K562 (cell line): ENCODE data around the gene ENTPD8. TPM values are rescaled to one million over a fixed set of nuclear protein-coding genes. Genes with fewer than 3 reads are reported as not detected.

Experiments used
- BACH1 ChIP-seq: fragments of 200-800 bp; sonication (Bioruptor generic); IDR thresholded peaks from 2 replicates; pipeline ENCODE4 v1.6.1; 2016; ENCODE audit warnings: missing genetic modification characterization, missing compliant biosample characterization
- CSDE1 ChIP-seq, 2 experiments: fragments of 450-650 bp; IDR thresholded peaks; 2 replicates each; pipeline ENCODE4 v1.6.1; 2016; ENCODE audit warnings: mild to moderate bottlenecking in 1 of 2
- DACH1 ChIP-seq: fragments of 450-650 bp; IDR thresholded peaks from 2 replicates; pipeline ENCODE4 v1.6.1; 2018; ENCODE audit not compliant: partially characterized antibody
- DIDO1 ChIP-seq: fragments of 450-650 bp; IDR thresholded peaks from 2 replicates; pipeline ENCODE4 v1.6.1; 2016; ENCODE audit warnings: low read depth, missing biosample characterization, missing genetic modification characterization
- EP400 ChIP-seq: fragments of 450-650 bp; IDR thresholded peaks from 2 replicates; pipeline ENCODE4 v1.6.1; 2017; ENCODE audit warnings: antibody characterized with exemption, mild to moderate bottlenecking, moderate library complexity
- PYGO2 ChIP-seq: fragments of 450-650 bp; IDR thresholded peaks from 2 replicates; pipeline ENCODE4 v1.6.1; 2016; ENCODE audit warnings: mild to moderate bottlenecking, missing genetic modification characterization, moderate library complexity, missing compliant biosample characterization
- SETDB1 ChIP-seq: IDR thresholded peaks from one replicate; pipeline ENCODE4 v1.6.1; 2012; ENCODE audit warnings: low read length, control low read depth, inconsistent platforms
- SIX5 ChIP-seq, 2 experiments: IDR thresholded peaks; 2 replicates each; pipeline ENCODE4 v1.6.1; 2011; ENCODE audit warnings: low read length in 2 of 2, borderline replicate concordance in 1 of 2, low read depth in 1 of 2, mild to moderate bottlenecking in 1 of 2, moderate library complexity in 1 of 2; ENCODE audit not compliant: insufficient read depth in 1 of 2
- SMARCC2 ChIP-seq: fragments of 450-650 bp; IDR thresholded peaks from 2 replicates; pipeline ENCODE4 v1.6.1; 2017; ENCODE audit warnings: antibody characterized with exemption, moderate library complexity, mild to moderate bottlenecking, low read depth
- SNIP1 ChIP-seq: fragments of 450-650 bp; IDR thresholded peaks from 2 replicates; pipeline ENCODE4 v1.7.1; 2017; ENCODE audit warnings: low read depth, mild to moderate bottlenecking
- TAF15 ChIP-seq: fragments of 200-400 bp; formaldehyde crosslinking; IDR thresholded peaks from 2 replicates; pipeline ENCODE4 v1.6.1; 2017; ENCODE audit warnings: mild to moderate bottlenecking, low read depth, low read length, moderate library complexity
- ZBTB7A ChIP-seq: IDR thresholded peaks from 2 replicates; pipeline ENCODE4 v1.6.1; 2011; ENCODE audit warnings: low read depth, mild to moderate bottlenecking, low read length, moderate library complexity, borderline replicate concordance; ENCODE audit not compliant: control insufficient read depth
- ZFP36 ChIP-seq: fragments of 150-350 bp; IDR thresholded peaks from 2 replicates; pipeline ENCODE4 v1.6.1; 2018; ENCODE audit warnings: low read length, low read depth; ENCODE audit not compliant: partially characterized antibody
- ZKSCAN8 ChIP-seq: fragments of 200-800 bp; sonication (Bioruptor generic); IDR thresholded peaks from 2 replicates; pipeline ENCODE4 v1.6.1; 2016; ENCODE audit warnings: missing genetic modification characterization, missing compliant biosample characterization
- ZNF124 ChIP-seq: sonication (generic); formaldehyde crosslinking; IDR thresholded peaks from 2 replicates; pipeline ENCODE4 v1.8.1; 2022; ENCODE audit warnings: missing genetic modification reagents
- ZNF197 ChIP-seq: fragments of 200-800 bp; sonication (Bioruptor generic); IDR thresholded peaks from 2 replicates; pipeline ENCODE4 v1.6.1; 2016; ENCODE audit warnings: low read depth, missing genetic modification characterization, missing compliant biosample characterization
- ZNF707 ChIP-seq: fragments of 250-450 bp; sonication (Bioruptor Pico); conservative IDR thresholded peaks from 2 replicates; pipeline ENCODE4 v1.8.0; 2022; ENCODE audit warnings: inconsistent platforms, mild to moderate bottlenecking, moderate library complexity
- polyA plus RNA-seq, 8 experiments: library from polyadenylated mRNA; depleted of rRNA in 4 of 8; stranded (reverse) in 5 of 8; unstranded in 3 of 8; fragments of >200 nt; fragmentation: Nextera tagmentation in 2 of 8; fragmentation: Illumina TruSeq in 1 of 8; extraction: Ambion mirVana in 2 of 8; extraction: Trizol in 1 of 8; gene quantifications; 2 replicates each; pipeline versions ENCODE4 v1.2.1 to v1.2.3, GENCODE V29; 2011 to 2014; ENCODE audit warnings: inconsistent platforms in 1 of 8, missing spikeins in 1 of 8
- total RNA-seq, 7 experiments: library from RNA; depleted of rRNA in 6 of 7; stranded (reverse); fragments of >200 nt in 6 of 7; fragmentation: Illumina TruSeq in 2 of 7; extraction: Trizol in 2 of 7; gene quantifications; 2 replicates each; pipeline versions ENCODE4 v1.2.1 to v1.2.3, GENCODE V29; 2011 to 2021; ENCODE audit warnings: low replicate concordance in 1 of 7
- TF ChIP-seq, protein P1 (sequence below): fragments of 250-450 bp; sonication (Bioruptor Pico); IDR thresholded peaks from 2 replicates; pipeline ENCODE4 v1.6.1; 2021; ENCODE audit warnings: mild to moderate bottlenecking
- TF ChIP-seq, protein P2 (sequence below): fragments of 250-450 bp; sonication (Bioruptor Pico); IDR thresholded peaks from 2 replicates; pipeline ENCODE4 v1.5.0; 2021
- TF ChIP-seq, protein P3 (sequence below): fragments of 450-650 bp; IDR thresholded peaks from 2 replicates; pipeline ENCODE4 v1.7.0; 2016; ENCODE audit warnings: borderline replicate concordance
- TF ChIP-seq, protein P4 (sequence below): sonication (generic); formaldehyde crosslinking; IDR thresholded peaks from 2 replicates; pipeline ENCODE4 v1.8.0; 2022; ENCODE audit warnings: missing genetic modification reagents, mild to moderate bottlenecking, borderline replicate concordance
- TF ChIP-seq, protein P5 (sequence below): fragments of 450-650 bp; IDR thresholded peaks from 2 replicates; pipeline ENCODE4 v1.6.1; 2014; ENCODE audit warnings: low read depth, mild to moderate bottlenecking, moderate library complexity, borderline replicate concordance

Gene ENTPD8
- total and polyA plus RNA-seq, 9 of the 15 experiments (the other 6 are each of a cell fraction or from before 2014, with no cell fraction given), result 0.06 to 0.27 (median 0.19) TPM; not detected in 5

DNA sequence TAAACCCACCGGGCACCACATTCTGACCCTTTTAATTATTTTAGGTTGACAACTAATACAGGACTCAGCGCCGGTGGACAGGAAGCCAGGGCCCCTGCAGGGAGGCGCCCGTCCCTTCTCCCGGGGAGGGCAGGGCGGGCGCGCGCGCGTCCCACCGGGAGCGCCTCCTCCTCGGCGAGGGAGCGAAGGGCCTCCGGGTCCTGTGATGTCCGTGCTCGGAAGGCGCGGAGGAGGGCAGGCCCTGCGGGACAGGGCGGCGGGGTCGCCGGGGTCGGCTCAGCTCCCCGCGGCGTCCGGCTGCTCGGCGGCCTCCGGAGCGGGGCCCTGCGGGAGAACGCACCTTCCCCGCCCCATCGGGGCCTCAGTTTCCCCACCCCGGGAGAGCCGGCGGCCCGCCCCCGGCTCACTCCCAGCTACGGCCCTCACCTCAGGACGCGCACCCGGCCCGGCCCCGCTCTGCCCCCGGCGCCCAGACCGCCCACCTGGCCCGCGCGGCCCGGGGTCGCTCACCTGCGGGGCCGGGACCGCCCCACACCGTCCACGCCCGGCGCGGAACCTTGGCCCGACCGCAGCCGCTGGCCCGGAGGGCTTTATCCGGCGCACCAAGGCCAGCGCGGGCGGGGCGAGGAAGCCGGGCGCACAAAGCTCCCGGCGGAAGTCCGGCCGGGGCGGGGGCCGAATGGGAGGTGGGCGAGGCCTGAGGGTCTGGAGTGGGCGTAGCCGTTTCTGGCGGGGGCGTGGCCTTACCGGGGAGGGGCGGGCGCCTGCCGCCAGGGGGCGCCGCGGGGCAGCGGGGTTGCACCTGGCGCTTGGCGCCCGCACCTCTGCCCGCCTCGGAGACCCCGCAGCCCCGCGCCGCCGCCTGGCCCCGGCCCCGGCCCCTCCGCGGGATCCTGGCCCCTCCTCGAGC is 18.3 kb downstream of the ENTPD8 start, which contains the start of the genes EXD3 and NOXA1 (continued):
- no peak for TF ChIP-seq BACH1 (tag)
- TF ChIP-seq TAF15, result no peak
- TF ChIP-seq CSDE1 (IDR thresholded peaks at IDR 0.05), result no peak
- peak; percentile 48 to 50; a peak in 2 of 4 replicates for TF ChIP-seq SIX5 (IDR thresholded peaks at IDR 0.05; ENCODE audit: borderline replicate concordance in 1 of 2, insufficient read depth in 1 of 2, low read depth in 1 of 2, low read length in 2 of 2)
- TF ChIP-seq SETDB1, result no peak
- no peak for TF ChIP-seq ZKSCAN8 (CRISPR knock-in tag)
- no peak for TF ChIP-seq SNIP1
- TF ChIP-seq ZNF124 (CRISPR knock-in tag), result no peak
- TF ChIP-seq, protein P1, sequence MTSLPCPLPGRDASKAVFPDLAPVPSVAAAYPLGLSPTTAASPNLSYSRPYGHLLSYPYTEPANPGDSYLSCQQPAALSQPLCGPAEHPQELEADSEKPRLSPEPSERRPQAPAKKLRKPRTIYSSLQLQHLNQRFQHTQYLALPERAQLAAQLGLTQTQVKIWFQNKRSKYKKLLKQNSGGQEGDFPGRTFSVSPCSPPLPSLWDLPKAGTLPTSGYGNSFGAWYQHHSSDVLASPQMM (CRISPR knock-in tag), result no peak
- peak; percentile 37; the same call in 1 of the 2 replicates for TF ChIP-seq EP400
- TF ChIP-seq, protein P2, sequence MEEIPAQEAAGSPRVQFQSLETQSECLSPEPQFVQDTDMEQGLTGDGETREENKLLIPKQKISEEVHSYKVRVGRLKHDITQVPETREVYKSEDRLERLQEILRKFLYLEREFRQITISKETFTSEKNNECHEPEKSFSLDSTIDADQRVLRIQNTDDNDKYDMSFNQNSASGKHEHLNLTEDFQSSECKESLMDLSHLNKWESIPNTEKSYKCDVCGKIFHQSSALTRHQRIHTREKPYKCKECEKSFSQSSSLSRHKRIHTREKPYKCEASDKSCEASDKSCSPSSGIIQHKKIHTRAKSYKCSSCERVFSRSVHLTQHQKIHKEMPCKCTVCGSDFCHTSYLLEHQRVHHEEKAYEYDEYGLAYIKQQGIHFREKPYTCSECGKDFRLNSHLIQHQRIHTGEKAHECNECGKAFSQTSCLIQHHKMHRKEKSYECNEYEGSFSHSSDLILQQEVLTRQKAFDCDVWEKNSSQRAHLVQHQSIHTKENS (CRISPR knock-in tag), result no peak
- TF ChIP-seq ZFP36, result no peak
- no peak for TF ChIP-seq DACH1
- no peak for TF ChIP-seq SMARCC2
- peak; percentile 54; the same call in 1 of the 2 replicates for TF ChIP-seq ZNF707
- TF ChIP-seq PYGO2 (tag), result no peak
- TF ChIP-seq ZBTB7A, result peak; percentile 98
- TF ChIP-seq, protein P3, sequence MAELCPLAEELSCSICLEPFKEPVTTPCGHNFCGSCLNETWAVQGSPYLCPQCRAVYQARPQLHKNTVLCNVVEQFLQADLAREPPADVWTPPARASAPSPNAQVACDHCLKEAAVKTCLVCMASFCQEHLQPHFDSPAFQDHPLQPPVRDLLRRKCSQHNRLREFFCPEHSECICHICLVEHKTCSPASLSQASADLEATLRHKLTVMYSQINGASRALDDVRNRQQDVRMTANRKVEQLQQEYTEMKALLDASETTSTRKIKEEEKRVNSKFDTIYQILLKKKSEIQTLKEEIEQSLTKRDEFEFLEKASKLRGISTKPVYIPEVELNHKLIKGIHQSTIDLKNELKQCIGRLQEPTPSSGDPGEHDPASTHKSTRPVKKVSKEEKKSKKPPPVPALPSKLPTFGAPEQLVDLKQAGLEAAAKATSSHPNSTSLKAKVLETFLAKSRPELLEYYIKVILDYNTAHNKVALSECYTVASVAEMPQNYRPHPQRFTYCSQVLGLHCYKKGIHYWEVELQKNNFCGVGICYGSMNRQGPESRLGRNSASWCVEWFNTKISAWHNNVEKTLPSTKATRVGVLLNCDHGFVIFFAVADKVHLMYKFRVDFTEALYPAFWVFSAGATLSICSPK, result no peak
- TF ChIP-seq, protein P4, sequence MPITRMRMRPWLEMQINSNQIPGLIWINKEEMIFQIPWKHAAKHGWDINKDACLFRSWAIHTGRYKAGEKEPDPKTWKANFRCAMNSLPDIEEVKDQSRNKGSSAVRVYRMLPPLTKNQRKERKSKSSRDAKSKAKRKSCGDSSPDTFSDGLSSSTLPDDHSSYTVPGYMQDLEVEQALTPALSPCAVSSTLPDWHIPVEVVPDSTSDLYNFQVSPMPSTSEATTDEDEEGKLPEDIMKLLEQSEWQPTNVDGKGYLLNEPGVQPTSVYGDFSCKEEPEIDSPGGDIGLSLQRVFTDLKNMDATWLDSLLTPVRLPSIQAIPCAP (CRISPR knock-in tag), result no peak
- TF ChIP-seq, protein P5, sequence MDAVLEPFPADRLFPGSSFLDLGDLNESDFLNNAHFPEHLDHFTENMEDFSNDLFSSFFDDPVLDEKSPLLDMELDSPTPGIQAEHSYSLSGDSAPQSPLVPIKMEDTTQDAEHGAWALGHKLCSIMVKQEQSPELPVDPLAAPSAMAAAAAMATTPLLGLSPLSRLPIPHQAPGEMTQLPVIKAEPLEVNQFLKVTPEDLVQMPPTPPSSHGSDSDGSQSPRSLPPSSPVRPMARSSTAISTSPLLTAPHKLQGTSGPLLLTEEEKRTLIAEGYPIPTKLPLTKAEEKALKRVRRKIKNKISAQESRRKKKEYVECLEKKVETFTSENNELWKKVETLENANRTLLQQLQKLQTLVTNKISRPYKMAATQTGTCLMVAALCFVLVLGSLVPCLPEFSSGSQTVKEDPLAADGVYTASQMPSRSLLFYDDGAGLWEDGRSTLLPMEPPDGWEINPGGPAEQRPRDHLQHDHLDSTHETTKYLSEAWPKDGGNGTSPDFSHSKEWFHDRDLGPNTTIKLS, result peak; percentile 86
- TF ChIP-seq DIDO1 (tag), result no peak
- TF ChIP-seq ZNF197 (CRISPR knock-in tag), result no peak
